ENCODE data around the gene SCUBE1. TPM values are rescaled to one million over a fixed set of nuclear protein-coding genes. Genes with fewer than 3 reads are reported as not detected.

SCUBE1 gene
- total RNA-seq, 4 donors from 2014 or later = 33.3 to 109 (median 66.3) TPM

- H3K9me3 ChIP-seq = no peaks in the 10 kb centered on the region
- peaks cover 0 to 22% (median 0%) of the 10 kb centered on the region in 4 donors for H3K27me3 ChIP-seq
- H3K36me3 ChIP-seq = peaks cover 0 to 13% (median 4%) of the 10 kb centered on the region in 4 donors
- H3K4me1 ChIP-seq = peaks cover 14 to 21% (median 16%) of the 10 kb centered on the region in 4 donors
- no peak overlapping the region for H3K4me3 ChIP-seq
- H3K27ac ChIP-seq (replicated peaks in 1 of 4) = no peak overlapping the region
- intact Hi-C loops (cut with DNase I) = no loop called here
- TF ChIP-seq POLR2A (IDR thresholded peaks at IDR 0.05; ENCODE audit: low read depth) (no peak), EP300 (IDR thresholded peaks at IDR 0.05) (no peak), POLR2AphosphoS5 (IDR thresholded peaks at IDR 0.05) (no peak), CTCF (IDR thresholded peaks at IDR 0.05) (no peak)
- no peak for DNase-seq (ENCODE audit: extremely low spot score)
- WGBS = 69% methylated on average over 14 of the region's 19 CpGs
Observed at GRCh38 chr22:43262990-43263644, 80.1 kb downstream of the SCUBE1 start.

- H3K27me3 ChIP-seq = peaks cover 0 to 4% (median 0%) of the 10 kb centered on the region in 4 donors
- 89% methylated on average over 12 of the region's 17 CpGs for WGBS
- H3K4me1 ChIP-seq = peaks cover 14 to 21% (median 16%) of the 10 kb centered on the region in 4 donors
- H3K4me3 ChIP-seq = no peak overlapping the region
- intact Hi-C loops (cut with DNase I) = no loop called here
- no peak for TF ChIP-seq POLR2AphosphoS5 (IDR thresholded peaks at IDR 0.05)
- TF ChIP-seq POLR2A (IDR thresholded peaks at IDR 0.05; ENCODE audit: low read depth) = no peak
- TF ChIP-seq EP300 (IDR thresholded peaks at IDR 0.05) = no peak
- TF ChIP-seq CTCF (IDR thresholded peaks at IDR 0.05) = no peak
- no peak overlapping the region for H3K27ac ChIP-seq (replicated peaks in 1 of 4)
- H3K9me3 ChIP-seq = no peaks in the 10 kb centered on the region
- no peak for DNase-seq (ENCODE audit: extremely low spot score)
- H3K36me3 ChIP-seq = peaks cover 0 to 20% (median 8%) of the 10 kb centered on the region in 4 donors
Observed at GRCh38 chr22:43260331-43261231, 82.6 kb downstream of the SCUBE1 start.

GRCh38 chr22:43257961-43258360 lies 85.2 kb downstream of the SCUBE1 start:
- no peaks in the 10 kb centered on the region for H3K27me3 ChIP-seq
- intact Hi-C loops (cut with DNase I) = no loop called here
- TF ChIP-seq POLR2AphosphoS5 (IDR thresholded peaks at IDR 0.05) = no peak
- TF ChIP-seq POLR2A (IDR thresholded peaks at IDR 0.05; ENCODE audit: low read depth) = no peak
- no peak for TF ChIP-seq EP300 (IDR thresholded peaks at IDR 0.05)
- no peak for TF ChIP-seq CTCF (IDR thresholded peaks at IDR 0.05)
- H3K4me3 ChIP-seq = no peak overlapping the region
- 89% methylated on average over 4 of the region's 20 CpGs for WGBS
- H3K36me3 ChIP-seq = peaks cover 0 to 24% (median 12%) of the 10 kb centered on the region in 4 donors
- H3K9me3 ChIP-seq = no peaks in the 10 kb centered on the region
- DNase-seq (ENCODE audit: extremely low spot score) = no peak
- H3K4me1 ChIP-seq = peaks cover 0 to under 1% (median 0%) of the 10 kb centered on the region in 4 donors
- no peak overlapping the region for H3K27ac ChIP-seq (replicated peaks in 1 of 4)

- Histone ChIP-seq H3K4me1 (no peaks in the 10 kb centered on the region), H3K4me3 (no peak overlapping the region), H3K27ac (replicated peaks in 1 of 4) (no peak overlapping the region), H3K27me3 (no peaks in the 10 kb centered on the region), H3K36me3 (peaks cover 0 to 24% (median 11%) of the 10 kb centered on the region in 4 donors), H3K9me3 (no peaks in the 10 kb centered on the region)
- WGBS = 70% methylated on average over 10 of the region's 10 CpGs
- no peak for DNase-seq (ENCODE audit: extremely low spot score)
- intact Hi-C loops (cut with DNase I) = no loop called here
- TF ChIP-seq POLR2AphosphoS5 (IDR thresholded peaks at IDR 0.05) (no peak), POLR2A (IDR thresholded peaks at IDR 0.05; ENCODE audit: low read depth) (no peak), EP300 (IDR thresholded peaks at IDR 0.05) (no peak), CTCF (IDR thresholded peaks at IDR 0.05) (no peak)
Observed at GRCh38 chr22:43257549-43257948, 85.6 kb downstream of the SCUBE1 start.
